ENCODE results near the gene PCDH9. TPM values are rescaled to one million over a fixed set of nuclear protein-coding genes. Genes with fewer than 3 reads are reported as not detected.

The PCDH9 gene
- total and polyA plus RNA-seq, 2 experiments from 2014 or later = 0.31 to 0.52 TPM

GRCh38 chr13:66635526-66635925, 594.6 kb downstream of the PCDH9 start:
- no peaks in the 10 kb centered on the region for H3K36me3 Mint-ChIP-seq (ENCODE audit: low read depth)
- Histone ChIP-seq H3K4me2 (no peak overlapping the region), H2AFZ (no peak overlapping the region), H3K79me2 (replicated peaks; ENCODE audit: insufficient read depth) (no peaks in the 10 kb centered on the region), H3K4me1 (ENCODE audit: insufficient read depth) (no peaks in the 10 kb centered on the region), H3K27me3 (ENCODE audit: insufficient read depth) (no peaks in the 10 kb centered on the region), H3K27ac (ENCODE audit: low read depth) (no peak overlapping the region), H3K36me3 (ENCODE audit: insufficient read depth) (no peaks in the 10 kb centered on the region), H3K9me2 (ENCODE audit: insufficient read depth) (no peaks in the 10 kb centered on the region), H3F3A (replicated peaks; ENCODE audit: low read depth) (no peaks in the 10 kb centered on the region), H4K20me1 (replicated peaks; ENCODE audit: insufficient read depth) (no peaks in the 10 kb centered on the region), H3K4me3 (no peak overlapping the region)
- no peaks in the 10 kb centered on the region for H3K9me3 Mint-ChIP-seq
- no peak overlapping the region for H3K4me3 Mint-ChIP-seq
- ATAC-seq = no peak
- H3K27me3 Mint-ChIP-seq (ENCODE audit: insufficient read depth, low read depth, poor library complexity) = no peaks in the 10 kb centered on the region
- DNase-seq (ENCODE audit: low spot score) = no peak
- peaks cover 7% of the 10 kb centered on the region; the same call in 2 of the 3 replicates for H3K4me1 Mint-ChIP-seq
- no peak overlapping the region for H3K27ac Mint-ChIP-seq
- TF ChIP-seq ZNF462 (CRISPR knock-in tag; IDR thresholded peaks at IDR 0.05) = no peak
- no peak for TF ChIP-seq EZH2 (IDR thresholded peaks at IDR 0.05; ENCODE audit: low read depth, unreplicated experiment)
- TF ChIP-seq NANOG (IDR thresholded peaks at IDR 0.05; ENCODE audit: borderline replicate concordance) = no peak
- TF ChIP-seq, protein P1, sequence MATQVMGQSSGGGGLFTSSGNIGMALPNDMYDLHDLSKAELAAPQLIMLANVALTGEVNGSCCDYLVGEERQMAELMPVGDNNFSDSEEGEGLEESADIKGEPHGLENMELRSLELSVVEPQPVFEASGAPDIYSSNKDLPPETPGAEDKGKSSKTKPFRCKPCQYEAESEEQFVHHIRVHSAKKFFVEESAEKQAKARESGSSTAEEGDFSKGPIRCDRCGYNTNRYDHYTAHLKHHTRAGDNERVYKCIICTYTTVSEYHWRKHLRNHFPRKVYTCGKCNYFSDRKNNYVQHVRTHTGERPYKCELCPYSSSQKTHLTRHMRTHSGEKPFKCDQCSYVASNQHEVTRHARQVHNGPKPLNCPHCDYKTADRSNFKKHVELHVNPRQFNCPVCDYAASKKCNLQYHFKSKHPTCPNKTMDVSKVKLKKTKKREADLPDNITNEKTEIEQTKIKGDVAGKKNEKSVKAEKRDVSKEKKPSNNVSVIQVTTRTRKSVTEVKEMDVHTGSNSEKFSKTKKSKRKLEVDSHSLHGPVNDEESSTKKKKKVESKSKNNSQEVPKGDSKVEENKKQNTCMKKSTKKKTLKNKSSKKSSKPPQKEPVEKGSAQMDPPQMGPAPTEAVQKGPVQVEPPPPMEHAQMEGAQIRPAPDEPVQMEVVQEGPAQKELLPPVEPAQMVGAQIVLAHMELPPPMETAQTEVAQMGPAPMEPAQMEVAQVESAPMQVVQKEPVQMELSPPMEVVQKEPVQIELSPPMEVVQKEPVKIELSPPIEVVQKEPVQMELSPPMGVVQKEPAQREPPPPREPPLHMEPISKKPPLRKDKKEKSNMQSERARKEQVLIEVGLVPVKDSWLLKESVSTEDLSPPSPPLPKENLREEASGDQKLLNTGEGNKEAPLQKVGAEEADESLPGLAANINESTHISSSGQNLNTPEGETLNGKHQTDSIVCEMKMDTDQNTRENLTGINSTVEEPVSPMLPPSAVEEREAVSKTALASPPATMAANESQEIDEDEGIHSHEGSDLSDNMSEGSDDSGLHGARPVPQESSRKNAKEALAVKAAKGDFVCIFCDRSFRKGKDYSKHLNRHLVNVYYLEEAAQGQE (IDR thresholded peaks at IDR 0.05; ENCODE audit: unreplicated experiment) = no peak
- no peak for TF ChIP-seq ETS1 (IDR thresholded peaks at IDR 0.05)
- no peak for TF ChIP-seq ZNF331 (CRISPR knock-in tag; IDR thresholded peaks at IDR 0.05; ENCODE audit: low read depth)
- TF ChIP-seq, protein P2, sequence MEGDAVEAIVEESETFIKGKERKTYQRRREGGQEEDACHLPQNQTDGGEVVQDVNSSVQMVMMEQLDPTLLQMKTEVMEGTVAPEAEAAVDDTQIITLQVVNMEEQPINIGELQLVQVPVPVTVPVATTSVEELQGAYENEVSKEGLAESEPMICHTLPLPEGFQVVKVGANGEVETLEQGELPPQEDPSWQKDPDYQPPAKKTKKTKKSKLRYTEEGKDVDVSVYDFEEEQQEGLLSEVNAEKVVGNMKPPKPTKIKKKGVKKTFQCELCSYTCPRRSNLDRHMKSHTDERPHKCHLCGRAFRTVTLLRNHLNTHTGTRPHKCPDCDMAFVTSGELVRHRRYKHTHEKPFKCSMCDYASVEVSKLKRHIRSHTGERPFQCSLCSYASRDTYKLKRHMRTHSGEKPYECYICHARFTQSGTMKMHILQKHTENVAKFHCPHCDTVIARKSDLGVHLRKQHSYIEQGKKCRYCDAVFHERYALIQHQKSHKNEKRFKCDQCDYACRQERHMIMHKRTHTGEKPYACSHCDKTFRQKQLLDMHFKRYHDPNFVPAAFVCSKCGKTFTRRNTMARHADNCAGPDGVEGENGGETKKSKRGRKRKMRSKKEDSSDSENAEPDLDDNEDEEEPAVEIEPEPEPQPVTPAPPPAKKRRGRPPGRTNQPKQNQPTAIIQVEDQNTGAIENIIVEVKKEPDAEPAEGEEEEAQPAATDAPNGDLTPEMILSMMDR (conservative IDR thresholded peaks at IDR 0.05; ENCODE audit: low read depth in 2 of 2) = no peak
- TF ChIP-seq CREB1 (CRISPR knock-in tag; IDR thresholded peaks at IDR 0.05; ENCODE audit: low read depth) = no peak
- TF ChIP-seq EZH2phosphoT487 (IDR thresholded peaks at IDR 0.05; ENCODE audit: unreplicated experiment) = no peak
- TF ChIP-seq POLR2AphosphoS5 (IDR thresholded peaks at IDR 0.05; ENCODE audit: low read depth) = no peak
- TF ChIP-seq STAT1 (IDR thresholded peaks at IDR 0.05; ENCODE audit: unreplicated experiment) = no peak
- TF ChIP-seq JUNB (IDR thresholded peaks at IDR 0.05; ENCODE audit: unreplicated experiment) = no peak
- no peak for TF ChIP-seq ZNF114 (CRISPR knock-in tag; IDR thresholded peaks at IDR 0.05)

Measured in GM23338 (cell line).